ENCODE data around the gene CCDC170.
"Not testable (repeated sequence)": the region's sequence is repeated elsewhere in the genome, so short reads cannot be mapped to it uniquely, and the experiment has no call there.

Gene CCDC170

GRCh38 chr6:151539506-151540268, 45.9 kb downstream of the CCDC170 start:
- H3K4me1 ChIP-seq (ENCODE audit: control insufficient read depth, insufficient read depth, low read length), result no peaks in the 10 kb centered on the region
- no peaks in the 10 kb centered on the region for H3K36me3 ChIP-seq (ENCODE audit: control insufficient read depth, insufficient read depth, low read length)
- no peak overlapping the region for H3K4me3 ChIP-seq (ENCODE audit: insufficient read depth, low read depth, low read length)
- H3K27me3 ChIP-seq (ENCODE audit: control insufficient read depth, insufficient read depth, low read length, poor library complexity, severe bottlenecking), result no peaks in the 10 kb centered on the region
- WGBS, 2 experiments, result 70 to 81% methylated on average over 1 of the region's 1 CpG
- no peaks in the 10 kb centered on the region for H3K9me3 ChIP-seq (ENCODE audit: control insufficient read depth, low read length)
- H3K27ac ChIP-seq (ENCODE audit: insufficient read depth, low read depth, low read length, poor library complexity, severe bottlenecking), result no peak overlapping the region

GRCh38 chr6:151544453-151544852, 50.6 kb downstream of the CCDC170 start:
- WGBS, 2 experiments, result 96% methylated on average over 1 of the region's 1 CpG
- no peaks in the 10 kb centered on the region for H3K9me3 ChIP-seq (ENCODE audit: control insufficient read depth, low read length)
- H3K4me1 ChIP-seq (ENCODE audit: control insufficient read depth, insufficient read depth, low read length), result no peaks in the 10 kb centered on the region
- no peak overlapping the region for H3K4me3 ChIP-seq (ENCODE audit: insufficient read depth, low read depth, low read length)
- H3K27me3 ChIP-seq (ENCODE audit: control insufficient read depth, insufficient read depth, low read length, poor library complexity, severe bottlenecking), result no peaks in the 10 kb centered on the region
- H3K27ac ChIP-seq (ENCODE audit: insufficient read depth, low read depth, low read length, poor library complexity, severe bottlenecking), result no peak overlapping the region
- no peaks in the 10 kb centered on the region for H3K36me3 ChIP-seq (ENCODE audit: control insufficient read depth, insufficient read depth, low read length)

- H3K27ac ChIP-seq (ENCODE audit: insufficient read depth, low read depth, low read length, poor library complexity, severe bottlenecking); H3K9me3 ChIP-seq (ENCODE audit: control insufficient read depth, low read length); H3K4me3 ChIP-seq (ENCODE audit: insufficient read depth, low read depth, low read length); H3K4me1 ChIP-seq (ENCODE audit: control insufficient read depth, insufficient read depth, low read length); H3K27me3 ChIP-seq (ENCODE audit: control insufficient read depth, insufficient read depth, low read length, poor library complexity, severe bottlenecking); H3K36me3 ChIP-seq (ENCODE audit: control insufficient read depth, insufficient read depth, low read length): not testable (repeated sequence)
- WGBS, 2 experiments, result 92 to 94% methylated on average over 6 of the region's 6 CpGs
Observed at GRCh38 chr6:151544884-151545283, 51.1 kb downstream of the CCDC170 start.

- no peak overlapping the region for H3K27ac ChIP-seq (ENCODE audit: insufficient read depth, low read depth, low read length, poor library complexity, severe bottlenecking)
- no peaks in the 10 kb centered on the region for H3K27me3 ChIP-seq (ENCODE audit: control insufficient read depth, insufficient read depth, low read length, poor library complexity, severe bottlenecking)
- no peaks in the 10 kb centered on the region for H3K4me1 ChIP-seq (ENCODE audit: control insufficient read depth, insufficient read depth, low read length)
- 86 to 87% methylated on average over 13 of the region's 13 CpGs for WGBS, 2 experiments
- no peaks in the 10 kb centered on the region for H3K36me3 ChIP-seq (ENCODE audit: control insufficient read depth, insufficient read depth, low read length)
- H3K4me3 ChIP-seq (ENCODE audit: insufficient read depth, low read depth, low read length), result no peak overlapping the region
- no peaks in the 10 kb centered on the region for H3K9me3 ChIP-seq (ENCODE audit: control insufficient read depth, low read length)
Observed at GRCh38 chr6:151546941-151547659, 53.3 kb downstream of the CCDC170 start.

- no peak overlapping the region for H3K27ac ChIP-seq (ENCODE audit: insufficient read depth, low read depth, low read length, poor library complexity, severe bottlenecking)
- no peak overlapping the region for H3K4me3 ChIP-seq (ENCODE audit: insufficient read depth, low read depth, low read length)
- WGBS, 2 experiments, result 95 to 96% methylated on average over 5 of the region's 5 CpGs
- no peaks in the 10 kb centered on the region for H3K4me1 ChIP-seq (ENCODE audit: control insufficient read depth, insufficient read depth, low read length)
- H3K36me3 ChIP-seq (ENCODE audit: control insufficient read depth, insufficient read depth, low read length), result no peaks in the 10 kb centered on the region
- no peaks in the 10 kb centered on the region for H3K9me3 ChIP-seq (ENCODE audit: control insufficient read depth, low read length)
- no peaks in the 10 kb centered on the region for H3K27me3 ChIP-seq (ENCODE audit: control insufficient read depth, insufficient read depth, low read length, poor library complexity, severe bottlenecking)
Observed at GRCh38 chr6:151548201-151548600, 54.4 kb downstream of the CCDC170 start.

GRCh38 chr6:151549790-151550189, 56.0 kb downstream of the CCDC170 start:
- H3K27ac ChIP-seq (ENCODE audit: insufficient read depth, low read depth, low read length, poor library complexity, severe bottlenecking), result no peak overlapping the region
- WGBS, 2 experiments, result 92% methylated on average over 1 of the region's 1 CpG
- no peak overlapping the region for H3K4me3 ChIP-seq (ENCODE audit: insufficient read depth, low read depth, low read length)
- H3K36me3 ChIP-seq (ENCODE audit: control insufficient read depth, insufficient read depth, low read length), result no peaks in the 10 kb centered on the region
- no peaks in the 10 kb centered on the region for H3K9me3 ChIP-seq (ENCODE audit: control insufficient read depth, low read length)
- no peaks in the 10 kb centered on the region for H3K27me3 ChIP-seq (ENCODE audit: control insufficient read depth, insufficient read depth, low read length, poor library complexity, severe bottlenecking)
- H3K4me1 ChIP-seq (ENCODE audit: control insufficient read depth, insufficient read depth, low read length), result no peaks in the 10 kb centered on the region

- no peak overlapping the region for H3K27ac ChIP-seq (ENCODE audit: insufficient read depth, low read depth, low read length, poor library complexity, severe bottlenecking)
- WGBS, 2 experiments, result 96% methylated on average over 2 to 3 of the region's 3 CpGs
- H3K27me3 ChIP-seq (ENCODE audit: control insufficient read depth, insufficient read depth, low read length, poor library complexity, severe bottlenecking), result no peaks in the 10 kb centered on the region
- H3K36me3 ChIP-seq (ENCODE audit: control insufficient read depth, insufficient read depth, low read length), result no peaks in the 10 kb centered on the region
- H3K9me3 ChIP-seq (ENCODE audit: control insufficient read depth, low read length), result no peaks in the 10 kb centered on the region
- H3K4me1 ChIP-seq (ENCODE audit: control insufficient read depth, insufficient read depth, low read length), result no peaks in the 10 kb centered on the region
- no peak overlapping the region for H3K4me3 ChIP-seq (ENCODE audit: insufficient read depth, low read depth, low read length)
Observed at GRCh38 chr6:151550618-151551017, 56.8 kb downstream of the CCDC170 start.

- Histone ChIP-seq H3K9me3 (ENCODE audit: control insufficient read depth, low read length) (no peaks in the 10 kb centered on the region), H3K4me3 (ENCODE audit: insufficient read depth, low read depth, low read length) (no peak overlapping the region), H3K4me1 (ENCODE audit: control insufficient read depth, insufficient read depth, low read length) (no peaks in the 10 kb centered on the region), H3K36me3 (ENCODE audit: control insufficient read depth, insufficient read depth, low read length) (no peaks in the 10 kb centered on the region), H3K27ac (ENCODE audit: insufficient read depth, low read depth, low read length, poor library complexity, severe bottlenecking) (no peak overlapping the region), H3K27me3 (ENCODE audit: control insufficient read depth, insufficient read depth, low read length, poor library complexity, severe bottlenecking) (no peaks in the 10 kb centered on the region)
- WGBS, 2 experiments, result 77 to 91% methylated on average over 5 to 6 of the region's 6 CpGs
Observed at GRCh38 chr6:151551223-151551857, 57.5 kb downstream of the CCDC170 start.

- Histone ChIP-seq H3K9me3 (ENCODE audit: control insufficient read depth, low read length) (no peaks in the 10 kb centered on the region), H3K4me1 (ENCODE audit: control insufficient read depth, insufficient read depth, low read length) (no peaks in the 10 kb centered on the region), H3K36me3 (ENCODE audit: control insufficient read depth, insufficient read depth, low read length) (no peaks in the 10 kb centered on the region), H3K27ac (ENCODE audit: insufficient read depth, low read depth, low read length, poor library complexity, severe bottlenecking) (no peak overlapping the region), H3K27me3 (ENCODE audit: control insufficient read depth, insufficient read depth, low read length, poor library complexity, severe bottlenecking) (no peaks in the 10 kb centered on the region), H3K4me3 (ENCODE audit: insufficient read depth, low read depth, low read length) (no peak overlapping the region)
- WGBS, 2 experiments, result 100% methylated on average over 1 of the region's 3 CpGs
Observed at GRCh38 chr6:151553416-151554165, 59.8 kb downstream of the CCDC170 start.

- H3K4me1 ChIP-seq (ENCODE audit: control insufficient read depth, insufficient read depth, low read length), result no peaks in the 10 kb centered on the region
Observed at GRCh38 chr6:151561238-151561637, 67.4 kb downstream of the CCDC170 start.

More at GRCh38 chr6:151561238-151561637, 67.4 kb downstream of the CCDC170 start:
- Histone ChIP-seq H3K27ac (ENCODE audit: insufficient read depth, low read depth, low read length, poor library complexity, severe bottlenecking) (no peak overlapping the region), H3K9me3 (ENCODE audit: control insufficient read depth, low read length) (no peaks in the 10 kb centered on the region), H3K27me3 (ENCODE audit: control insufficient read depth, insufficient read depth, low read length, poor library complexity, severe bottlenecking) (no peaks in the 10 kb centered on the region), H3K36me3 (ENCODE audit: control insufficient read depth, insufficient read depth, low read length) (no peaks in the 10 kb centered on the region), H3K4me3 (ENCODE audit: insufficient read depth, low read depth, low read length) (no peak overlapping the region)
